K562 (cell line): ENCODE results near the gene GPR37. TPM values are rescaled to one million over a fixed set of nuclear protein-coding genes. Genes with fewer than 3 reads are reported as not detected.

ENCODE experiments used
- CBX3 ChIP-seq, 2 experiments: IDR thresholded peaks; 1 replicate in 1 of 2; 2 replicates in 1 of 2; pipeline ENCODE4 v1.6.1; 2012; ENCODE audit warnings: inconsistent platforms in 2 of 2, low read length in 2 of 2, borderline replicate concordance in 1 of 2, control low read depth in 1 of 2
- DACH1 ChIP-seq: fragments of 450-650 bp; IDR thresholded peaks from 2 replicates; pipeline ENCODE4 v1.6.1; 2018; ENCODE audit not compliant: partially characterized antibody
- ETV6 ChIP-seq, 3 experiments: fragments of 150-350 bp in 1 of 3; sonication (generic) in 1 of 3; formaldehyde crosslinking in 1 of 3; IDR thresholded peaks; 2 replicates each; pipeline versions ENCODE4 v1.6.1 to v1.8.0; 2014 to 2022; ENCODE audit warnings: borderline replicate concordance in 2 of 3, low read depth in 2 of 3, antibody characterized with exemption in 1 of 3, low read length in 1 of 3, mild to moderate bottlenecking in 1 of 3, missing genetic modification reagents in 1 of 3
- EZH2 ChIP-seq: IDR thresholded peaks from 2 replicates; pipeline ENCODE4 v1.6.1; 2012; ENCODE audit warnings: low read depth, mild to moderate bottlenecking, inconsistent platforms, low read length, borderline replicate concordance
- HDAC6 ChIP-seq: IDR thresholded peaks from 2 replicates; pipeline ENCODE4 v1.6.1; 2012; ENCODE audit warnings: low read depth, mild to moderate bottlenecking, control low read depth, inconsistent platforms, low read length, moderate library complexity
- KAT8 ChIP-seq: fragments of 450-650 bp; IDR thresholded peaks from 2 replicates; pipeline ENCODE4 v1.6.1; 2016; ENCODE audit warnings: low read depth, mild to moderate bottlenecking
- MBD2 ChIP-seq: sonication (generic); IDR thresholded peaks from 2 replicates; pipeline ENCODE4 v1.6.1; 2016; ENCODE audit warnings: low read depth, borderline replicate concordance
- NCOR1 ChIP-seq: fragments of 450-650 bp; IDR thresholded peaks from 2 replicates; pipeline ENCODE4 v1.6.1; 2016; ENCODE audit warnings: mild to moderate bottlenecking, moderate library complexity
- NR2F6 ChIP-seq: fragments of 450-650 bp; formaldehyde crosslinking; IDR thresholded peaks from 2 replicates; pipeline ENCODE4 v1.4.0; 2020; ENCODE audit warnings: mild to moderate bottlenecking
- RBM22 ChIP-seq: fragments of 200-400 bp; formaldehyde crosslinking; IDR thresholded peaks from 2 replicates; pipeline ENCODE4 v1.6.1; 2018; ENCODE audit warnings: low read length, low read depth; ENCODE audit not compliant: poor library complexity, severe bottlenecking
- SMARCA5 ChIP-seq: fragments of 450-650 bp; IDR thresholded peaks from 2 replicates; pipeline ENCODE4 v1.6.1; 2016
- ZNF212 ChIP-seq: fragments of 450-650 bp; formaldehyde crosslinking; IDR thresholded peaks from 2 replicates; pipeline ENCODE4 v1.4.0; 2020; ENCODE audit warnings: mild to moderate bottlenecking
- ZNF408 ChIP-seq: fragments of 250-450 bp; sonication (Bioruptor Pico); IDR thresholded peaks from 2 replicates; pipeline ENCODE4 v1.4.0; 2020; ENCODE audit warnings: low read depth, mild to moderate bottlenecking, moderate library complexity
- ZNF586 ChIP-seq: fragments of 450-650 bp; formaldehyde crosslinking; conservative IDR thresholded peaks from 2 replicates; pipeline ENCODE4 v1.4.0; 2020; ENCODE audit warnings: mild to moderate bottlenecking, moderate library complexity
- ZNF589 ChIP-seq: fragments of 200-800 bp; sonication (Bioruptor generic); IDR thresholded peaks from 2 replicates; pipeline ENCODE4 v1.6.1; 2016; ENCODE audit warnings: low read depth, missing genetic modification characterization, missing compliant biosample characterization
- ZNF780A ChIP-seq: fragments of 250-450 bp; sonication (Bioruptor Pico); IDR thresholded peaks from 2 replicates; pipeline ENCODE4 v1.5.0; 2021; ENCODE audit warnings: mild to moderate bottlenecking
- polyA plus RNA-seq, 8 experiments: library from polyadenylated mRNA; depleted of rRNA in 4 of 8; stranded (reverse) in 5 of 8; unstranded in 3 of 8; fragments of >200 nt; fragmentation: Nextera tagmentation in 2 of 8; fragmentation: Illumina TruSeq in 1 of 8; extraction: Ambion mirVana in 2 of 8; extraction: Trizol in 1 of 8; gene quantifications; 2 replicates each; pipeline versions ENCODE4 v1.2.1 to v1.2.3, GENCODE V29; 2011 to 2014; ENCODE audit warnings: inconsistent platforms in 1 of 8, missing spikeins in 1 of 8
- total RNA-seq, 7 experiments: library from RNA; depleted of rRNA in 6 of 7; stranded (reverse); fragments of >200 nt in 6 of 7; fragmentation: Illumina TruSeq in 2 of 7; extraction: Trizol in 2 of 7; gene quantifications; 2 replicates each; pipeline versions ENCODE4 v1.2.1 to v1.2.3, GENCODE V29; 2011 to 2021; ENCODE audit warnings: low replicate concordance in 1 of 7
- TF ChIP-seq, protein P1 (sequence below), 2 experiments: fragments of 150-350 bp in 1 of 2; IDR thresholded peaks; 2 replicates each; pipeline ENCODE4 v1.6.1; 2012 to 2016; ENCODE audit warnings: low read depth in 2 of 2, low read length in 2 of 2, mild to moderate bottlenecking in 1 of 2, moderate library complexity in 1 of 2
- TF ChIP-seq, protein P2 (sequence below): sonication (generic); formaldehyde crosslinking; IDR thresholded peaks from 2 replicates; pipeline ENCODE4 v1.8.0; 2022; ENCODE audit warnings: mild to moderate bottlenecking, missing genetic modification reagents
- TF ChIP-seq, protein P3 (sequence below): fragments of 450-650 bp; formaldehyde crosslinking; IDR thresholded peaks from 2 replicates; pipeline ENCODE4 v1.4.0; 2020; ENCODE audit warnings: mild to moderate bottlenecking, moderate library complexity

GPR37 gene
- total and polyA plus RNA-seq, 9 of the 15 experiments (the other 6 are each of a cell fraction or from before 2014, with no cell fraction given): 0.03 TPM; not detected in 8

DNA sequence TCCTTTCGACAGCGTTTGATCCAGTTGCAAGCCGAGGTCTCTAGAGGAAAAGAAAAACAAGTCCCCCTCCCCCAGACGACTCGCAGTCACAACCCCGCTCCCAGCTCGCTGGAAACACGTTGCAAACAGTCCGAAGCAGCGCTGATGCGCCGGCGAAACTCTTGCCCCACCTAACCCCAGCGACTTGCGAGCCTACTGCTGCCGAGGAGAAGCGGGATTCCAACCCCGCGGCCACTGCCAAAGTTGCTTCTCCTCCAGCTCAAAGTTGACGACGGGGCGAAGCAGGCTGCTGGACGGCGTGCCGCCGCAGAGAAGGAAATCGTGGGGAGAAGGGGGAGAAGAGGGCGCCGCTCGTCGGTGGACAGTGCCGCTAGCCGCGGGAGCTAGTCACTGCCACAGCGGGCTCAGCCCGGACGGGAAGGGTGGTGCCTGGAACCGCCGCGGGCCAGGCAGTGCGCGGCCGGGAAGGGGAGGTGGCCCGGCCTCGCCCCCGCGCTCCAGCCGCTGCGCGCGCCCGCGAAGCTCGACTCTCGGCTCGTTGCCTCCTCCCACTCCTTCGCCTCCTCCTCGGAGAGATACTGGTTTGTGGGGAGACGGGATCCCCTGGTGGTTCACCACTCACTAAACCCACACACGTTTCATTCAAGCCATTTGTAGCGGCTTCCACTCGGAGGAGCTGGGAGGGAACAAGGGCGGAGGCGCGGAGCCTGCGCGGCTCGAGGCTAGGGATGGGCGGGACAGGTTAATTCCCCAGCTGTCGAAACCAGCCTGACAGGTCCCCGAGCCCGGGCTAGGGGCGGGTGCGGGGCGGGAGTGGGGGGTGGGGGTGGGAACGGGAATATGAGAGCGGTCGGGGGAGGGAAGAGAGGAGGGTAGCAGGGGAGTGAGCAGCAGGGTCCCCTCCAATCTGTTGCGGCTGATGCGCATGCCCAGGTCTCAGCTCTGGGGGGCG, at the start of gene GPR37 (continued):
- TF ChIP-seq CBX3 (IDR thresholded peaks at IDR 0.05; ENCODE audit: borderline replicate concordance in 1 of 2, low read length in 2 of 2) (no peak), EZH2 (no peak), ZNF212 (CRISPR knock-in tag) (no peak), SMARCA5 (no peak), ZNF408 (no peak), NR2F6 (no peak), NCOR1 (no peak), DACH1 (no peak), ETV6 (IDR thresholded peaks at IDR 0.05; ENCODE audit: borderline replicate concordance in 1 of 2, low read depth in 2 of 2, low read length in 1 of 2) (no peak), ETV6 (CRISPR knock-in tag; IDR thresholded peaks at IDR 0.05; ENCODE audit: borderline replicate concordance) (no peak), HDAC6 (no peak), ZNF586 (CRISPR knock-in tag) (no peak), RBM22 (no peak), MBD2 (no peak), ZNF589 (CRISPR knock-in tag) (no peak), ZNF780A (no peak), KAT8 (no peak)
- TF ChIP-seq, protein P1, sequence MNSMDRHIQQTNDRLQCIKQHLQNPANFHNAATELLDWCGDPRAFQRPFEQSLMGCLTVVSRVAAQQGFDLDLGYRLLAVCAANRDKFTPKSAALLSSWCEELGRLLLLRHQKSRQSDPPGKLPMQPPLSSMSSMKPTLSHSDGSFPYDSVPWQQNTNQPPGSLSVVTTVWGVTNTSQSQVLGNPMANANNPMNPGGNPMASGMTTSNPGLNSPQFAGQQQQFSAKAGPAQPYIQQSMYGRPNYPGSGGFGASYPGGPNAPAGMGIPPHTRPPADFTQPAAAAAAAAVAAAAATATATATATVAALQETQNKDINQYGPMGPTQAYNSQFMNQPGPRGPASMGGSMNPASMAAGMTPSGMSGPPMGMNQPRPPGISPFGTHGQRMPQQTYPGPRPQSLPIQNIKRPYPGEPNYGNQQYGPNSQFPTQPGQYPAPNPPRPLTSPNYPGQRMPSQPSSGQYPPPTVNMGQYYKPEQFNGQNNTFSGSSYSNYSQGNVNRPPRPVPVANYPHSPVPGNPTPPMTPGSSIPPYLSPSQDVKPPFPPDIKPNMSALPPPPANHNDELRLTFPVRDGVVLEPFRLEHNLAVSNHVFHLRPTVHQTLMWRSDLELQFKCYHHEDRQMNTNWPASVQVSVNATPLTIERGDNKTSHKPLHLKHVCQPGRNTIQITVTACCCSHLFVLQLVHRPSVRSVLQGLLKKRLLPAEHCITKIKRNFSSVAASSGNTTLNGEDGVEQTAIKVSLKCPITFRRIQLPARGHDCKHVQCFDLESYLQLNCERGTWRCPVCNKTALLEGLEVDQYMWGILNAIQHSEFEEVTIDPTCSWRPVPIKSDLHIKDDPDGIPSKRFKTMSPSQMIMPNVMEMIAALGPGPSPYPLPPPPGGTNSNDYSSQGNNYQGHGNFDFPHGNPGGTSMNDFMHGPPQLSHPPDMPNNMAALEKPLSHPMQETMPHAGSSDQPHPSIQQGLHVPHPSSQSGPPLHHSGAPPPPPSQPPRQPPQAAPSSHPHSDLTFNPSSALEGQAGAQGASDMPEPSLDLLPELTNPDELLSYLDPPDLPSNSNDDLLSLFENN (IDR thresholded peaks at IDR 0.05; ENCODE audit: low read depth in 2 of 2, low read length in 2 of 2): no peak
- TF ChIP-seq, protein P2, sequence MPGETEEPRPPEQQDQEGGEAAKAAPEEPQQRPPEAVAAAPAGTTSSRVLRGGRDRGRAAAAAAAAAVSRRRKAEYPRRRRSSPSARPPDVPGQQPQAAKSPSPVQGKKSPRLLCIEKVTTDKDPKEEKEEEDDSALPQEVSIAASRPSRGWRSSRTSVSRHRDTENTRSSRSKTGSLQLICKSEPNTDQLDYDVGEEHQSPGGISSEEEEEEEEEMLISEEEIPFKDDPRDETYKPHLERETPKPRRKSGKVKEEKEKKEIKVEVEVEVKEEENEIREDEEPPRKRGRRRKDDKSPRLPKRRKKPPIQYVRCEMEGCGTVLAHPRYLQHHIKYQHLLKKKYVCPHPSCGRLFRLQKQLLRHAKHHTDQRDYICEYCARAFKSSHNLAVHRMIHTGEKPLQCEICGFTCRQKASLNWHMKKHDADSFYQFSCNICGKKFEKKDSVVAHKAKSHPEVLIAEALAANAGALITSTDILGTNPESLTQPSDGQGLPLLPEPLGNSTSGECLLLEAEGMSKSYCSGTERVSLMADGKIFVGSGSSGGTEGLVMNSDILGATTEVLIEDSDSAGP (CRISPR knock-in tag): no peak
- TF ChIP-seq, protein P3, sequence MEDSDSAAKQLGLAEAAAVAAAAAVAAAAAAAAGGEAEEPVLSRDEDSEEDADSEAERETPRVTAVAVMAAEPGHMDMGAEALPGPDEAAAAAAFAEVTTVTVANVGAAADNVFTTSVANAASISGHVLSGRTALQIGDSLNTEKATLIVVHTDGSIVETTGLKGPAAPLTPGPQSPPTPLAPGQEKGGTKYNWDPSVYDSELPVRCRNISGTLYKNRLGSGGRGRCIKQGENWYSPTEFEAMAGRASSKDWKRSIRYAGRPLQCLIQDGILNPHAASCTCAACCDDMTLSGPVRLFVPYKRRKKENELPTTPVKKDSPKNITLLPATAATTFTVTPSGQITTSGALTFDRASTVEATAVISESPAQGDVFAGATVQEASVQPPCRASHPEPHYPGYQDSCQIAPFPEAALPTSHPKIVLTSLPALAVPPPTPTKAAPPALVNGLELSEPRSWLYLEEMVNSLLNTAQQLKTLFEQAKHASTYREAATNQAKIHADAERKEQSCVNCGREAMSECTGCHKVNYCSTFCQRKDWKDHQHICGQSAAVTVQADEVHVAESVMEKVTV (CRISPR knock-in tag): no peak
